Cardiac fibroblast (primary cell): ENCODE data around the gene STEAP3.

Source experiments
- DNase-seq, 2 donors: peaks; one replicate each; pipeline versions ENCODE4 v3.0.0 to v3.0.0-alpha.2; 2010; ENCODE audit warnings: low read depth in 2 of 2
- H3K4me3 ChIP-seq, 2 donors: replicated peaks in 1 of 2; 1 replicate in 1 of 2; 2 replicates in 1 of 2; pipeline ENCODE4 v1.5.1; 2011; ENCODE audit warnings: low read depth in 2 of 2, low read length in 2 of 2, mild to moderate bottlenecking in 2 of 2, moderate library complexity in 1 of 2
- CTCF ChIP-seq: IDR thresholded peaks from one replicate; pipeline ENCODE4 v1.5.1; 2011; ENCODE audit warnings: low read depth, mild to moderate bottlenecking, low read length, inconsistent platforms

STEAP3 gene

DNA sequence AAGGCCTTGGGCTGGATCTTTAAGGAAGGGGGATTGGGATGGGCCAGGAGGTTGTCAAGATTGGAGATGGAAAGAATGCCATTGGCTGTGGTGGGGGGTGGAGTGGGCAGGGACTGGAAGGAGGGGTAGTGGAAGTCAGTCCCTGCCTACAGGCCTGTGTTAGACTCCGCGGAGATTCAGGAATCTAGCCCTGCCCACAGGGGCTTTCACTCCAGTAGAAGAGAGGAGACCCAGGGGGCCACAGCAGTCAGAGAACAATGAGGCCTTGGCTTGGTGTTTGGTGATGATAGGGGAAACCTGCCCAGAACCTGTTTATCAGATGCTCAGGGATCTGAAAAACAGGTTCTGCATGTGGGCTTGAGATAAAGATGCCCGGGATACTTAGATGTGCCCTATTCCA lies 6.1 kb downstream of the STEAP3 start:
- DNase-seq: no peak
- TF ChIP-seq CTCF: no peak
- no peak overlapping the region for H3K4me3 ChIP-seq

GRCh38 chr2:119230219-119231185 lies 6.9 kb downstream of the STEAP3 start:
- H3K4me3 ChIP-seq: no peak overlapping the region
- TF ChIP-seq CTCF: no peak
- DNase-seq: peak; percentile 55 to 59

GRCh38 chr2:119231975-119232665 lies 8.5 kb downstream of the STEAP3 start:
- DNase-seq: peak in 1 of 2 donors; percentile 81

GRCh38 chr2:119232666-119232993 lies 9.0 kb downstream of the STEAP3 start:
- no peak for TF ChIP-seq CTCF
- no peak overlapping the region for H3K4me3 ChIP-seq
- no peak for DNase-seq

More at GRCh38 chr2:119231975-119232665, 8.5 kb downstream of the STEAP3 start:
- TF ChIP-seq CTCF: no peak
- no peak overlapping the region for H3K4me3 ChIP-seq

GRCh38 chr2:119233326-119234020 lies 9.8 kb downstream of the STEAP3 start:
- DNase-seq: peak in 1 of 2 donors; percentile 73
- no peak for TF ChIP-seq CTCF

More at GRCh38 chr2:119233326-119234020, 9.8 kb downstream of the STEAP3 start:
- no peak overlapping the region for H3K4me3 ChIP-seq
